Cerebellar nuclear complex (tissue), 1 donor: ENCODE results near the gene TTC39A.

ENCODE experiments used
- DNase-seq, 2 experiments: peaks; one replicate each; lab custom pipeline; 2025; lab: John Stamatoyannopoulos, UW

TTC39A gene

GRCh38 chr1:51330331-51331201 lies at the start of gene TTC39A:
Gene TTC39A (minus strand): TSS chr1:51330562. CDS start chr1:51330477, 85 bp downstream.
- DNase-seq, result no peak

- DNase-seq, result no peak
Measured at GRCh38 chr1:51378871-51379270, 48.5 kb upstream of the TTC39A start.

- no peak for DNase-seq
Measured at GRCh38 chr1:51373898-51374297, 43.5 kb upstream of the TTC39A start.

GRCh38 chr1:51372561-51372960 lies 42.2 kb upstream of the TTC39A start:
- DNase-seq, result no peak

- DNase-seq, result no peak
Measured at GRCh38 chr1:51369171-51369570, 38.8 kb upstream of the TTC39A start.

GRCh38 chr1:51365774-51366173 lies 35.4 kb upstream of the TTC39A start:
- no peak for DNase-seq

- no peak for DNase-seq
Measured at GRCh38 chr1:51359879-51360278, 29.5 kb upstream of the TTC39A start.

- DNase-seq, result no peak
Measured at GRCh38 chr1:51355382-51355781, 25.0 kb upstream of the TTC39A start.

- DNase-seq, result no peak
Measured at GRCh38 chr1:51354416-51354815, 24.1 kb upstream of the TTC39A start.

- DNase-seq, result no peak
Measured at GRCh38 chr1:51351907-51352306, 21.5 kb upstream of the TTC39A start.

GRCh38 chr1:51349862-51350261 lies 19.5 kb upstream of the TTC39A start:
- DNase-seq, result no peak

- no peak for DNase-seq
Measured at GRCh38 chr1:51348147-51348527, 17.8 kb upstream of the TTC39A start.

GRCh38 chr1:51347398-51348146 lies 17.2 kb upstream of the TTC39A start:
- no peak for DNase-seq

- no peak for DNase-seq
Measured at GRCh38 chr1:51346086-51346942, 16.0 kb upstream of the TTC39A start.

- no peak for DNase-seq
Measured at GRCh38 chr1:51345300-51345687, 14.9 kb upstream of the TTC39A start.

GRCh38 chr1:51344602-51345299 lies 14.4 kb upstream of the TTC39A start:
- DNase-seq, result no peak

GRCh38 chr1:51344276-51344601 lies 13.9 kb upstream of the TTC39A start:
- DNase-seq, result no peak

GRCh38 chr1:51343624-51344023 lies 13.3 kb upstream of the TTC39A start:
- no peak for DNase-seq

GRCh38 chr1:51342591-51343206 lies 12.3 kb upstream of the TTC39A start:
- DNase-seq, result no peak

GRCh38 chr1:51341876-51342496 lies 11.6 kb upstream of the TTC39A start:
- DNase-seq, result no peak

GRCh38 chr1:51340380-51340779 lies 10.0 kb upstream of the TTC39A start:
- DNase-seq, result no peak
